ENCODE data around the gene ADRB2. TPM values are rescaled to one million over a fixed set of nuclear protein-coding genes. Genes with fewer than 3 reads are reported as not detected.

The ADRB2 gene
- total RNA-seq, 1 experiment from 2014 or later = 0.25 TPM

DNA sequence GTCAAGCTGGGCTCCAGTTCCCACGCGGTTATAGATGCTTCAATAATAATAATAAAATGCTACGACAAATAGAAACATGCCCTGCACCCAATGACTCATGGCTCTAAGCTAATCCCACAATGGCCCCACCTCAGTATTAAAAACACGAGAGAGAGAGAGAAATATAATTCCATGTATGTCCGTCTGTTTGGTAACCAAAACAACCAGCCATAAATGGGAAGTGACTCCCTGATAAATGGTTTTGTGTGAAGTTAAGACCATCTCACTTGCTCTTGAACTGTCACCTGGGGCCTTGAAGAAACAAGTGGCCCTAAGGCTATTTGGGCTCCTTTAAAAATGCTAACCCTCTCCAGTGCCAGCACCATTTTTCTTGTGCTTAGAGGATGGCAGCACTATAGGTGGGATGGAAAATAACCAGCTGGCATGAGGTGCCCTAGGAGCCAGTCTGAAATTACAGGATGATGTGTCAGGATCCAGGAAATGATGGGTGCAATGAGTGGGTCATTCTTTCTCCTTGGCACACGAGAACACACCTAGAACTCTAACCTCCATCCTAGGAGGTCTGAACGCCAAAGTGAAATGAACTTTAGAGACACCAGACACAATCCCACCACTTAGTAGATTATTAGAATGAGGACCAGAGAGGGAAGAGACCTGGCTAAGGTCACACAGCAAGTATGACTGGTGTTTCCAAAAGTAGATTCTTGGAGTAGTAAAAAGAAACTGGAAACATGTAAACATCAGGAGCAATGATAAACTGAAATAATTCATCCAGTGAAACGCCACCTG lies 35.7 kb upstream of the ADRB2 start:
- Histone ChIP-seq H3K4me2 (ENCODE audit: low read length) (0 out of 2 replicates have a peak overlapping the region, but pooled peaks have one; percentile 3), H3K9ac (ENCODE audit: low read length) (no peak overlapping the region), H3K27ac (ENCODE audit: low read depth, low read length) (no peak overlapping the region), H3K27me3 (ENCODE audit: insufficient read depth, low read length) (no peaks in the 10 kb centered on the region), H3K9me3 (ENCODE audit: control insufficient read depth in 1 of 2, insufficient read depth in 1 of 2, low read depth in 1 of 2, low read length in 2 of 2) (no peaks in the 10 kb centered on the region), H3K4me1 (ENCODE audit: control insufficient read depth in 1 of 2, insufficient read depth in 2 of 2, low read length in 2 of 2) (peaks cover 0 to 22% of the 10 kb centered on the region in 2 experiments; a peak in 2 of 4 replicates), H2AFZ (ENCODE audit: low read depth, low read length, poor library complexity, severe bottlenecking) (no peak overlapping the region), H3K4me3 (replicated peaks in 1 of 2; ENCODE audit: low read depth in 1 of 2, low read length in 2 of 2) (no peak overlapping the region), H4K20me1 (ENCODE audit: insufficient read depth) (no peaks in the 10 kb centered on the region), H3K79me2 (ENCODE audit: insufficient read depth, low read length) (no peaks in the 10 kb centered on the region), H3K36me3 (ENCODE audit: control insufficient read depth in 1 of 2, insufficient read depth in 2 of 2, low read length in 2 of 2) (no peaks in the 10 kb centered on the region), H3K9me2 (ENCODE audit: insufficient read depth) (no peaks in the 10 kb centered on the region)
- intact Hi-C loops (cut with micrococcal nuclease) = no loop called here
- ATAC-seq (no peak), DNase-seq (ENCODE audit: low read depth, low spot score) (no peak)
- ChIA-PET RAD21 (ENCODE audit: low non-redundant PET in 1 of 2, low total read pairs in 2 of 2, uncharacterized antibody in 2 of 2, unreplicated experiment in 2 of 2) (no interaction called here), CTCF (no interaction called here), POLR2A (interaction anchor here (1.7 kb wide), 1 partner anchor 36 kb away, joined by 4 read pairs; the partner anchor contains the start of gene ADRB2)
- TF ChIP-seq EZH2phosphoT487 (IDR thresholded peaks at IDR 0.05; ENCODE audit: borderline replicate concordance) (no peak), EZH2 (IDR thresholded peaks at IDR 0.05) (no peak), CEBPB (IDR thresholded peaks at IDR 0.05; ENCODE audit: low read depth) (no peak), SIN3A (IDR thresholded peaks at IDR 0.05; ENCODE audit: low read depth) (no peak), ELF1 (IDR thresholded peaks at IDR 0.05; ENCODE audit: borderline replicate concordance, low read depth) (no peak), RAD21 (IDR thresholded peaks at IDR 0.05; ENCODE audit: low read depth) (no peak), FOSL1 (IDR thresholded peaks at IDR 0.05; ENCODE audit: low read depth) (no peak), EGR1 (IDR thresholded peaks at IDR 0.05; ENCODE audit: low read depth) (no peak), ZNF274 (IDR thresholded peaks at IDR 0.05; ENCODE audit: low read depth, low read length) (no peak)
- BruUV-seq (replicated peaks) = no TSS peak

GRCh38 chr5:148791334-148791667 lies 35.1 kb upstream of the ADRB2 start:
- DNase-seq (ENCODE audit: low read depth, low spot score) (no peak), ATAC-seq (no peak)
- no peak overlapping the region for H3K27ac ChIP-seq (ENCODE audit: low read depth, low read length)
- no peaks in the 10 kb centered on the region for H3K27me3 ChIP-seq (ENCODE audit: insufficient read depth, low read length)
- CTCF ChIA-PET = no interaction called here
- no peaks in the 10 kb centered on the region for H3K9me2 ChIP-seq (ENCODE audit: insufficient read depth)
- no peaks in the 10 kb centered on the region for H3K9me3 ChIP-seq (ENCODE audit: control insufficient read depth in 1 of 2, insufficient read depth in 1 of 2, low read depth in 1 of 2, low read length in 2 of 2)
- no TSS peak for BruUV-seq (replicated peaks)
- no peak overlapping the region for H2AFZ ChIP-seq (ENCODE audit: low read depth, low read length, poor library complexity, severe bottlenecking)
- intact Hi-C loops (cut with micrococcal nuclease) = no loop called here
- H3K79me2 ChIP-seq (ENCODE audit: insufficient read depth, low read length) = no peaks in the 10 kb centered on the region
- 0 out of 2 replicates have a peak overlapping the region, but pooled peaks have one; percentile 3 for H3K4me2 ChIP-seq (ENCODE audit: low read length)
- no peak overlapping the region for H3K9ac ChIP-seq (ENCODE audit: low read length)
- H3K4me3 ChIP-seq (replicated peaks in 1 of 2; ENCODE audit: low read depth in 1 of 2, low read length in 2 of 2) = no peak overlapping the region
- RAD21 ChIA-PET (ENCODE audit: low non-redundant PET in 1 of 2, low total read pairs in 2 of 2, uncharacterized antibody in 2 of 2, unreplicated experiment in 2 of 2) = no interaction called here
- H4K20me1 ChIP-seq (ENCODE audit: insufficient read depth) = no peaks in the 10 kb centered on the region
- no peaks in the 10 kb centered on the region for H3K36me3 ChIP-seq (ENCODE audit: control insufficient read depth in 1 of 2, insufficient read depth in 2 of 2, low read length in 2 of 2)
- POLR2A ChIA-PET = no interaction called here
- peaks cover 0 to 22% of the 10 kb centered on the region in 2 experiments; a peak in 2 of 4 replicates for H3K4me1 ChIP-seq (ENCODE audit: control insufficient read depth in 1 of 2, insufficient read depth in 2 of 2, low read length in 2 of 2)
- TF ChIP-seq CTCF (IDR thresholded peaks at IDR 0.05 in 2 of 3, conservative IDR thresholded peaks at IDR 0.05 in 1 of 3; ENCODE audit: borderline replicate concordance in 1 of 3, insufficient read depth in 1 of 3, low read depth in 2 of 3, low read length in 2 of 3) = no peak
- no peak for TF ChIP-seq SIN3A (IDR thresholded peaks at IDR 0.05; ENCODE audit: low read depth)
- TF ChIP-seq EGR1 (IDR thresholded peaks at IDR 0.05; ENCODE audit: low read depth) = no peak
- TF ChIP-seq ZNF274 (IDR thresholded peaks at IDR 0.05; ENCODE audit: low read depth, low read length) = no peak
- TF ChIP-seq TCF7L2 (IDR thresholded peaks at IDR 0.05; ENCODE audit: borderline replicate concordance, extremely low read depth, insufficient read depth, insufficient read length) = no peak
- TF ChIP-seq ELF1 (IDR thresholded peaks at IDR 0.05; ENCODE audit: borderline replicate concordance, low read depth) = no peak
- TF ChIP-seq ZBTB33 (IDR thresholded peaks at IDR 0.05; ENCODE audit: extremely low read depth, insufficient replicate concordance, low read length) = no peak
- TF ChIP-seq SP1 (IDR thresholded peaks at IDR 0.05; ENCODE audit: low read depth) = no peak
- no peak for TF ChIP-seq EZH2phosphoT487 (IDR thresholded peaks at IDR 0.05; ENCODE audit: borderline replicate concordance)
- no peak for TF ChIP-seq FOSL1 (IDR thresholded peaks at IDR 0.05; ENCODE audit: low read depth)
- TF ChIP-seq MAX (IDR thresholded peaks at IDR 0.05) = no peak
- TF ChIP-seq RAD21 (IDR thresholded peaks at IDR 0.05; ENCODE audit: low read depth) = no peak
- no peak for TF ChIP-seq SRF (IDR thresholded peaks at IDR 0.05; ENCODE audit: low read depth)
- no peak for TF ChIP-seq ZFX (IDR thresholded peaks at IDR 0.05)

Measured in HCT116 (cell line).